CD14-positive monocyte (primary cell): ENCODE results near the gene RNF217. TPM values are rescaled to one million over a fixed set of nuclear protein-coding genes. Genes with fewer than 3 reads are reported as not detected.

ENCODE experiments used
- DNase-seq, 3 donors: peaks; one replicate each; pipeline ENCODE4 v3.0.0-alpha.2; 2011 to 2022
- H2AFZ ChIP-seq: 2 replicates; pipeline ENCODE4 v1.6.0; 2012; ENCODE audit warnings: mild to moderate bottlenecking, low read depth, low read length, inconsistent platforms; ENCODE audit not compliant: insufficient read depth, poor library complexity, severe bottlenecking
- H3K27ac ChIP-seq, 2 donors: 1 replicate in 1 of 2; 2 replicates in 1 of 2; pipeline ENCODE4 v1.5.1; 2012 to 2013; ENCODE audit warnings: low read length in 2 of 2, control low read depth in 1 of 2, inconsistent platforms in 1 of 2, low read depth in 1 of 2, mild to moderate bottlenecking in 1 of 2
- H3K27me3 ChIP-seq, 2 donors: one replicate each; pipeline versions ENCODE4 v1.6.0 to v1.6.1; 2011 to 2013; ENCODE audit warnings: low read length in 2 of 2; ENCODE audit not compliant: control insufficient read depth in 2 of 2, insufficient read depth in 2 of 2
- H3K36me3 ChIP-seq, 2 donors: replicated peaks in 1 of 2; 1 replicate in 1 of 2; 2 replicates in 1 of 2; pipeline versions ENCODE4 v1.5.1 to v1.6.1; 2012 to 2013; ENCODE audit warnings: low read length in 2 of 2, control low read depth in 1 of 2, inconsistent platforms in 1 of 2, mild to moderate bottlenecking in 1 of 2; ENCODE audit not compliant: insufficient read depth in 2 of 2, control insufficient read depth in 1 of 2
- H3K4me1 ChIP-seq, 2 donors: 1 replicate in 1 of 2; 2 replicates in 1 of 2; pipeline versions ENCODE4 v1.5.1 to v1.6.1; 2012 to 2013; ENCODE audit warnings: low read length in 2 of 2, control low read depth in 1 of 2, inconsistent platforms in 1 of 2, mild to moderate bottlenecking in 1 of 2, moderate library complexity in 1 of 2; ENCODE audit not compliant: insufficient read depth in 2 of 2, control insufficient read depth in 1 of 2
- H3K4me2 ChIP-seq: replicated peaks from 2 replicates; pipeline ENCODE3; 2012; ENCODE audit warnings: low read length, moderate library complexity, mild to moderate bottlenecking; ENCODE audit not compliant: poor library complexity, severe bottlenecking; ENCODE audit errors: extremely low read depth
- H3K4me3 ChIP-seq, 3 experiments: fragments of 200-600 bp in 1 of 3; sonication (generic) in 1 of 3; replicated peaks in 1 of 3; 1 replicate in 2 of 3; 2 replicates in 1 of 3; pipeline ENCODE4 v1.5.1; 2011 to 2013; ENCODE audit warnings: low read length in 3 of 3, mild to moderate bottlenecking in 3 of 3, control low read depth in 2 of 3, low read depth in 2 of 3, inconsistent platforms in 1 of 3, moderate library complexity in 1 of 3
- H3K79me2 ChIP-seq: 2 replicates; pipeline ENCODE4 v1.6.0; 2012; ENCODE audit warnings: mild to moderate bottlenecking, control low read depth, inconsistent platforms, low read length, moderate library complexity; ENCODE audit not compliant: insufficient read depth
- H3K9ac ChIP-seq: 2 replicates; pipeline ENCODE4 v1.6.0; 2017; ENCODE audit warnings: low read length, mild to moderate bottlenecking; ENCODE audit not compliant: insufficient read depth, poor library complexity, severe bottlenecking
- H3K9me3 ChIP-seq, 2 donors: replicated peaks in 1 of 2; 1 replicate in 1 of 2; 2 replicates in 1 of 2; pipeline versions ENCODE4 v1.5.1 to v1.6.1; 2012 to 2013; ENCODE audit warnings: low read length in 2 of 2, control low read depth in 1 of 2; ENCODE audit not compliant: control insufficient read depth in 1 of 2, insufficient read depth in 1 of 2
- H4K20me1 ChIP-seq: 2 replicates; pipeline ENCODE4 v1.6.0; 2012; ENCODE audit warnings: mild to moderate bottlenecking, low read length, control low read depth, moderate library complexity; ENCODE audit not compliant: insufficient read depth
- H3K27ac Mint-ChIP-seq, 7 donors: one replicate each; pipeline ENCODE4 v1.8.0; 2020; ENCODE audit warnings: mild to moderate bottlenecking in 7 of 7, mixed read lengths in 7 of 7, moderate library complexity in 6 of 7, inconsistent platforms in 2 of 7
- H3K27me3 Mint-ChIP-seq, 3 donors: one replicate each; pipeline ENCODE4 v1.8.0; 2021 to 2022; ENCODE audit warnings: low read depth in 3 of 3, mild to moderate bottlenecking in 3 of 3, mixed read lengths in 3 of 3, moderate library complexity in 3 of 3, inconsistent platforms in 1 of 3
- H3K36me3 Mint-ChIP-seq, 2 donors: one replicate each; pipeline ENCODE4 v1.8.0; 2020; ENCODE audit warnings: mixed read lengths in 2 of 2, inconsistent platforms in 1 of 2, mild to moderate bottlenecking in 1 of 2
- H3K4me1 Mint-ChIP-seq: one replicate; pipeline ENCODE4 v1.8.0; 2020; ENCODE audit warnings: mild to moderate bottlenecking, mixed read lengths
- H3K4me3 Mint-ChIP-seq, 2 donors: one replicate each; pipeline ENCODE4 v1.8.0; 2020; ENCODE audit warnings: mild to moderate bottlenecking in 2 of 2, mixed read lengths in 2 of 2, moderate library complexity in 1 of 2
- H3K9me3 Mint-ChIP-seq, 7 donors: one replicate each; pipeline ENCODE4 v1.8.0; 2020 to 2022; ENCODE audit warnings: mixed read lengths in 7 of 7, mild to moderate bottlenecking in 6 of 7, moderate library complexity in 6 of 7, inconsistent platforms in 2 of 7
- CTCF ChIP-seq: fragments of 200-600 bp; IDR thresholded peaks from one replicate; pipeline ENCODE4 v1.8.0; 2022; ENCODE audit warnings: antibody characterized with exemption, mild to moderate bottlenecking
- WGBS: methylation state at CpG from one replicate; pipeline ENCODE4 v1.1.5; 2013; ENCODE audit warnings: missing lambda C conversion rate; ENCODE audit not compliant: insufficient coverage; 5-methylcytosine and 5-hydroxymethylcytosine counted together
- intact Hi-C, 2 donors: fragments of 100-400 bp; cut with micrococcal nuclease; formaldehyde crosslinking; loops; one replicate each; pipeline versions ENCODE4 v1.15.0 to v1.15.1; 2023
- polyA plus RNA-seq, 3 donors: library from polyadenylated mRNA; depleted of rRNA in 1 of 3; unstranded in 2 of 3; stranded (reverse) in 1 of 3; fragments of 300-500 nt in 2 of 3; fragments of >200 nt in 1 of 3; fragmentation: Illumina TruSeq in 2 of 3; gene quantifications; 1 replicate in 2 of 3; 2 replicates in 1 of 3; pipeline ENCODE4 v1.2.3, GENCODE V29; 2012 to 2021

The RNF217 gene
- polyA plus RNA-seq, 3 donors, result 2.2 to 11.6 (median 3.3) TPM

GRCh38 chr6:125123051-125123450 lies 160.8 kb downstream of the RNF217 start:
- H3K4me3 Mint-ChIP-seq, result no peak overlapping the region

GRCh38 chr6:125123468-125124048 lies 161.3 kb downstream of the RNF217 start:
- no peak overlapping the region for H3K4me2 ChIP-seq
- no peaks in the 10 kb centered on the region for H3K36me3 Mint-ChIP-seq
- 65% methylated on average over 6 of the region's 8 CpGs for WGBS
- no peaks in the 10 kb centered on the region for H3K27me3 Mint-ChIP-seq
- no peak overlapping the region for H3K4me3 ChIP-seq
- peaks cover 8% of the 10 kb centered on the region for H3K4me1 Mint-ChIP-seq
- no peaks in the 10 kb centered on the region for H3K4me1 ChIP-seq
- no peak overlapping the region for H3K27ac ChIP-seq
- intact Hi-C loops, result no loop called here
- H3K9ac ChIP-seq, result no peak overlapping the region
- no peak overlapping the region for H2AFZ ChIP-seq
- H4K20me1 ChIP-seq, result no peaks in the 10 kb centered on the region
- H3K27me3 ChIP-seq, result no peaks in the 10 kb centered on the region
- DNase-seq, result no peak
- peaks cover 0 to 10% (median 6%) of the 10 kb centered on the region in 7 donors for H3K9me3 Mint-ChIP-seq
- H3K4me3 Mint-ChIP-seq, result no peak overlapping the region
- H3K9me3 ChIP-seq, result peaks cover 0 to 4% of the 10 kb centered on the region in 2 donors
- no peak for TF ChIP-seq CTCF
- H3K27ac Mint-ChIP-seq, result no peak overlapping the region
- no peaks in the 10 kb centered on the region for H3K79me2 ChIP-seq
- no peaks in the 10 kb centered on the region for H3K36me3 ChIP-seq

More at GRCh38 chr6:125123051-125123450, 160.8 kb downstream of the RNF217 start:
- Mint-ChIP-seq H3K4me1 (peaks cover 8% of the 10 kb centered on the region), H3K27ac (no peak overlapping the region), H3K9me3 (peaks cover 0 to 10% (median 6%) of the 10 kb centered on the region in 7 donors), H3K27me3 (no peaks in the 10 kb centered on the region), H3K36me3 (no peaks in the 10 kb centered on the region)
- H3K4me2 ChIP-seq, result no peak overlapping the region
- H3K9ac ChIP-seq, result no peak overlapping the region
- H3K27me3 ChIP-seq, result no peaks in the 10 kb centered on the region
- WGBS, result 83% methylated on average over 1 of the region's 3 CpGs
- no peak overlapping the region for H3K4me3 ChIP-seq
- no peaks in the 10 kb centered on the region for H3K36me3 ChIP-seq
- no peaks in the 10 kb centered on the region for H3K79me2 ChIP-seq
- no peak overlapping the region for H3K27ac ChIP-seq
- no peak for DNase-seq
- H3K9me3 ChIP-seq, result peaks cover 0 to 4% of the 10 kb centered on the region in 2 donors
- no peak overlapping the region for H2AFZ ChIP-seq
- no peak for TF ChIP-seq CTCF
- no peaks in the 10 kb centered on the region for H3K4me1 ChIP-seq
- intact Hi-C loops, result no loop called here
- H4K20me1 ChIP-seq, result no peaks in the 10 kb centered on the region
